ENCODE results near the gene TNFRSF1A. TPM values are rescaled to one million over a fixed set of nuclear protein-coding genes. Genes with fewer than 3 reads are reported as not detected.

TNFRSF1A gene
- total and polyA plus RNA-seq, 2 donors from 2014 or later = 99.6 to 186 TPM

DNA sequence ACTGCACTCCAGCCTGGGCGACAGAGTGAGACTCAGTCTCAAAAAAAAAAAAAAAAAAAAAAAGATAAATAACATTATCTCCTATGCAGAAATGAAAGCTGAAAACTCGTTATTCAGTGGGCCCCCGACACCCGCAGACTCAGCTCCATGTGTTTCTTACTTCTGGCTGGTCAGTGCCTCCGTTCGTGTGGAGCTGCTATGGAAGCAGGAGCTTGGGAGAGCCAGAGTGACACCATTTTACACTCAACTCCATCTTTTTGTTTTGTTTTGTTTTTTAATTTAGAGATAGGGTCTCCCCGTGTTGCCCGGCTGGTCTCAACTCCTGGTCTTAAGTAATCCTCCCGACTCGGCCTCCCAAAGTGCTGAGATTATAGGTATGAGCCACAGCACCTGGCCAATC, 44.7 kb downstream of the TNFRSF1A start:
- FAIRE-seq (no peak), DNase-seq (no peak)
- intact Hi-C loops (cut with DNase I) = no loop called here
- no peaks in the 10 kb centered on the region for H3K36me3 ChIP-seq (ENCODE audit: control insufficient read depth in 2 of 3, insufficient read depth in 3 of 3, low read length in 3 of 3)
- H3K27me3 ChIP-seq (ENCODE audit: control insufficient read depth, insufficient read depth, low read length) = no peaks in the 10 kb centered on the region
- H3K27ac ChIP-seq (ENCODE audit: low read depth in 2 of 2, low read length in 2 of 2) = no peak overlapping the region
- no peaks in the 10 kb centered on the region for H3K9me3 ChIP-seq (ENCODE audit: control insufficient read depth in 2 of 3, insufficient read depth in 1 of 3, low read length in 3 of 3)
- no peaks in the 10 kb centered on the region for H3K4me1 ChIP-seq (ENCODE audit: control insufficient read depth in 2 of 3, insufficient read depth in 2 of 3, low read depth in 1 of 3, low read length in 3 of 3)
- no peak for TF ChIP-seq CTCF (IDR thresholded peaks at IDR 0.05; ENCODE audit: borderline replicate concordance, extremely low read depth, insufficient read depth)
- H3K4me3 ChIP-seq (ENCODE audit: low read length in 3 of 3) = no peak overlapping the region
- no peak overlapping the region for H3K9ac ChIP-seq (ENCODE audit: low read length in 3 of 3)

- DNase-seq = peak in 3 of 5 donors; percentile 30 to 82 (median 63)
- peak overlapping the region in 1 of 2 donors; percentile 16 for H3K27ac ChIP-seq (ENCODE audit: low read depth in 2 of 2, low read length in 2 of 2)
Measured at GRCh38 chr12:6295094-6295811, 46.6 kb downstream of the TNFRSF1A start.

DNA sequence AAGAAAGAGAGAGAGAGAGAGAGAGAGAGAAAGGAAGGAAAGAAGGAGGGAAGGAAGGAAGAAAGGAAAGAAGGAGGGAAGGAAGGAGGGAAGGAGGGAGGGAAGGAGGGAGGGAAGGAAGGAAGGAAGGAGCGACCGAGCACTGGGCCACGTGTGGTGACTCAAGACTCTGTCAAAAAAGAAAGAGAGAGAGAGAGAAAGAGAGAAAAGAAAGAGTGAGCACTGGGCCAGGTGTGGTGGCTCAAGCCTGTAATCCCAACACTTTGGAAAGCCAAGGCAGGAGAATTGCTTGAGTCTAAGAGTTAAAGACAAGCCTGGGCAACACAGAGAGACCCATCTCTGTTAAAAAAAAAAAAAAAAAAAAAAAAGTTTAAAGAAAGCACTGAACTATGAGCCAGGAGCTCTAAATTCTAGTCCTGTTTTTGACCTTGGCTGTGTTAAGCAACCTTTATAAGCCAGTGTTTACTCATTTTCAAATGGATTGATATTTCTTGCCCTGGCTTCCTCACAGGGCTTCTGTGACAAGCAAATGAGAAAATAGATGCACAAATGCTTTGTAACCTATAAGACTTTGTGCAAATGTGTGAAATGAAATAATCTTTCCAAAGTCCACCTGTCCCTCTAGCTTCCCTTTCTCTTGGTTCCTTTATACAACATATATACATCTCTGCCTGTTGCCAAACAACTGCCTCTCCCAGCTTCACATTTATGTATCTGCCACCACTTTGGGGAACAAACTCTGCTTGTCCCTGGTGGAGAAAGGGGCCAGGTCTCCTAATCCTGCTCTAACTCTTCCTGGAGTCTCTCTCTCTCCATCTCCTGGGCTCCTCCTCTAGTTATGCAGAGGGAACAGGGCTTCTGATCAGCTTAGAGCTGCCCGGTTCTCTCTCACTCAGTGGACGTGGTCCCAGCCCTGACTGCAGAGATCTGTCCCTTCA, 47.5 kb downstream of the TNFRSF1A start:
- Histone ChIP-seq H3K9me3 (ENCODE audit: control insufficient read depth in 2 of 3, insufficient read depth in 1 of 3, low read length in 3 of 3) (no peaks in the 10 kb centered on the region), H3K27ac (ENCODE audit: low read depth in 2 of 2, low read length in 2 of 2) (no peak overlapping the region), H3K4me3 (ENCODE audit: low read length in 3 of 3) (no peak overlapping the region), H3K36me3 (ENCODE audit: control insufficient read depth in 2 of 3, insufficient read depth in 3 of 3, low read length in 3 of 3) (no peaks in the 10 kb centered on the region), H3K4me1 (ENCODE audit: control insufficient read depth in 2 of 3, insufficient read depth in 2 of 3, low read depth in 1 of 3, low read length in 3 of 3) (no peaks in the 10 kb centered on the region), H3K27me3 (ENCODE audit: control insufficient read depth, insufficient read depth, low read length) (no peaks in the 10 kb centered on the region), H3K9ac (ENCODE audit: low read length in 3 of 3) (no peak overlapping the region)
- no peak for TF ChIP-seq CTCF (IDR thresholded peaks at IDR 0.05; ENCODE audit: borderline replicate concordance, extremely low read depth, insufficient read depth)
- FAIRE-seq (no peak), DNase-seq (no peak)
- intact Hi-C loops (cut with DNase I) = no loop called here

More at GRCh38 chr12:6295094-6295811, 46.6 kb downstream of the TNFRSF1A start:
- H3K9ac ChIP-seq (ENCODE audit: low read length in 3 of 3) = no peak overlapping the region
- intact Hi-C loops (cut with DNase I) = no loop called here
- H3K4me3 ChIP-seq (ENCODE audit: low read length in 3 of 3) = no peak overlapping the region
- no peak for FAIRE-seq
- H3K9me3 ChIP-seq (ENCODE audit: control insufficient read depth in 2 of 3, insufficient read depth in 1 of 3, low read length in 3 of 3) = no peaks in the 10 kb centered on the region
- no peaks in the 10 kb centered on the region for H3K27me3 ChIP-seq (ENCODE audit: control insufficient read depth, insufficient read depth, low read length)
- H3K36me3 ChIP-seq (ENCODE audit: control insufficient read depth in 2 of 3, insufficient read depth in 3 of 3, low read length in 3 of 3) = no peaks in the 10 kb centered on the region
- no peak for TF ChIP-seq CTCF (IDR thresholded peaks at IDR 0.05; ENCODE audit: borderline replicate concordance, extremely low read depth, insufficient read depth)
- no peaks in the 10 kb centered on the region for H3K4me1 ChIP-seq (ENCODE audit: control insufficient read depth in 2 of 3, insufficient read depth in 2 of 3, low read depth in 1 of 3, low read length in 3 of 3)

Data from kidney (tissue), 14 donors.